MCF 10A (cell line): ENCODE measurements around the gene PTCH1. TPM values are rescaled to one million over a fixed set of nuclear protein-coding genes. Genes with fewer than 3 reads are reported as not detected.

ENCODE experiments used
- BruUV-seq: library from RNA; stranded (reverse); fragments of 400-500 nt; replicated peaks from 2 replicates; lab custom pipeline; 2021; lab: Mats Ljungman, UMichigan
- CTCF ChIA-PET: fragments of 300-600 bp; sonication (Branson Sonifier 250); formaldehyde crosslinking; extraction: SDS; loops from one replicate; lab custom pipeline; 2021; ENCODE audit warnings: antibody characterized with exemption, inconsistent platforms; lab: Yijun Ruan, JAX
- POLR2A ChIA-PET: fragments of 300-600, 350-650 bp; sonication (Branson Sonifier 250); formaldehyde crosslinking; extraction: SDS; loops from one replicate; lab custom pipeline; 2020; ENCODE audit warnings: antibody characterized with exemption, inconsistent platforms; lab: Yijun Ruan, JAX
- DNase-seq: peaks from one replicate; pipeline ENCODE4 v3.0.0-alpha.2; 2018; ENCODE audit not compliant: unreplicated experiment
- H3K27ac Mint-ChIP-seq: one replicate; pipeline ENCODE4 v1.8.0; 2022; ENCODE audit warnings: mild to moderate bottlenecking, low read depth, mixed read lengths; ENCODE audit not compliant: unreplicated experiment
- H3K27me3 Mint-ChIP-seq: one replicate; pipeline ENCODE4 v1.8.0; 2022; ENCODE audit warnings: mixed read lengths; ENCODE audit not compliant: insufficient read depth, unreplicated experiment
- H3K36me3 Mint-ChIP-seq: one replicate; pipeline ENCODE4 v1.8.0; 2022; ENCODE audit warnings: mild to moderate bottlenecking, moderate library complexity, mixed read lengths; ENCODE audit not compliant: insufficient read depth, unreplicated experiment
- H3K4me1 Mint-ChIP-seq: one replicate; pipeline ENCODE4 v1.8.0; 2022; ENCODE audit warnings: mixed read lengths; ENCODE audit not compliant: insufficient read depth, unreplicated experiment
- H3K4me3 Mint-ChIP-seq: one replicate; pipeline ENCODE4 v1.8.0; 2022; ENCODE audit warnings: mild to moderate bottlenecking, moderate library complexity, mixed read lengths; ENCODE audit not compliant: unreplicated experiment
- H3K9me3 Mint-ChIP-seq: one replicate; pipeline ENCODE4 v1.8.0; 2022; ENCODE audit warnings: mixed read lengths; ENCODE audit not compliant: unreplicated experiment
- intact Hi-C: fragments of 100-400 bp; cut with micrococcal nuclease; formaldehyde crosslinking; loops from 2 replicates; pipeline ENCODE4 v1.14.1; 2022
- total RNA-seq: library from RNA; stranded (reverse); gene quantifications from 2 replicates; pipeline ENCODE4 v1.2.3, GENCODE V29; 2022
- TF ChIP-seq, protein P1 (sequence below): fragments of 200-600 bp; IDR thresholded peaks from one replicate; pipeline ENCODE4 v1.8.0; 2022; ENCODE audit warnings: antibody characterized with exemption, mild to moderate bottlenecking; ENCODE audit not compliant: unreplicated experiment

PTCH1 gene
- total RNA-seq, 1 experiment from 2014 or later = 3.6 TPM

- Mint-ChIP-seq H3K4me1 (no peaks in the 10 kb centered on the region), H3K27me3 (no peaks in the 10 kb centered on the region), H3K9me3 (no peaks in the 10 kb centered on the region), H3K4me3 (no peak overlapping the region), H3K36me3 (peaks cover 7% of the 10 kb centered on the region), H3K27ac (no peak overlapping the region)
- TF ChIP-seq, protein P1, sequence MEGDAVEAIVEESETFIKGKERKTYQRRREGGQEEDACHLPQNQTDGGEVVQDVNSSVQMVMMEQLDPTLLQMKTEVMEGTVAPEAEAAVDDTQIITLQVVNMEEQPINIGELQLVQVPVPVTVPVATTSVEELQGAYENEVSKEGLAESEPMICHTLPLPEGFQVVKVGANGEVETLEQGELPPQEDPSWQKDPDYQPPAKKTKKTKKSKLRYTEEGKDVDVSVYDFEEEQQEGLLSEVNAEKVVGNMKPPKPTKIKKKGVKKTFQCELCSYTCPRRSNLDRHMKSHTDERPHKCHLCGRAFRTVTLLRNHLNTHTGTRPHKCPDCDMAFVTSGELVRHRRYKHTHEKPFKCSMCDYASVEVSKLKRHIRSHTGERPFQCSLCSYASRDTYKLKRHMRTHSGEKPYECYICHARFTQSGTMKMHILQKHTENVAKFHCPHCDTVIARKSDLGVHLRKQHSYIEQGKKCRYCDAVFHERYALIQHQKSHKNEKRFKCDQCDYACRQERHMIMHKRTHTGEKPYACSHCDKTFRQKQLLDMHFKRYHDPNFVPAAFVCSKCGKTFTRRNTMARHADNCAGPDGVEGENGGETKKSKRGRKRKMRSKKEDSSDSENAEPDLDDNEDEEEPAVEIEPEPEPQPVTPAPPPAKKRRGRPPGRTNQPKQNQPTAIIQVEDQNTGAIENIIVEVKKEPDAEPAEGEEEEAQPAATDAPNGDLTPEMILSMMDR = no peak
- intact Hi-C loops = no loop called here
- no TSS peak for BruUV-seq
- no peak for DNase-seq
- ChIA-PET CTCF (no interaction called here), POLR2A (no interaction called here)
Observed at GRCh38 chr9:95440447-95440846, 76.3 kb downstream of the PTCH1 start.

DNA sequence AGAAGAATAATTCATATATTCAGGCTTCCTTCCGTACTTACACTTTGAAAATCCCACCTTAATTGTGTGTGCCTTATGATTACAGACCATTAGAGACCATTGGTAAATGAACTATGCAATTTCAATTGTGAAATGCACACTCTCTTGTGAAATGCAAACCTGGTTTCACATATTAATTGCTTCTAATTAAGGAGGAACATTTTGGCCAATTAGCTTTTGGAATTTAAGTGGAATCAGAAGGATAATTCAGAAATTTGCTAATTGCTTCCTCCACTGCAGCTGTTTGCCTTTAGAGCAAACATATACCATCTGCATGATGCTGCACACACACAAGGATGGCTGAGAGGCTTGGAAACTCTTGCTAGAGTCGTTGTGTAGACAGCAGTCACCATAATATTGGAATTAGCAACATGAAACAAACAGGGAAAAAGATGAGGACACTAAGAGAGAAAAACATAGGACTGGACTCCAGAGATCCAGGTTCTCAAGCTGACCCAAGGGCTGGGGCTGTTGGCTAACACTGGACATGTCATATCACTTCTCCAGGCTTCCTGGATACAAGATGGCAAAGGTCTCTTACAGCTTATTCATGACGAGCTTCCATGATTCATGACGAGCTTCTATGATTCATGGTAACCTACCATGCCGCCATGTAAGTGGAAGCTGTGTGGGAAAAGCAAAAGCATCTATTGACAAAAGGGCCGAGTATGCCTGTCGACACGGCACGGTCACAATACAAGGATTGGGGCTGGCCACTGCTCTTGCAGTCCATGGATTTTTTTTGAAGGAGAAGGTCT, 78.0 kb downstream of the PTCH1 start:
- TF ChIP-seq, protein P1 = no peak
- Mint-ChIP-seq H3K27ac (no peak overlapping the region), H3K4me3 (no peak overlapping the region), H3K9me3 (no peaks in the 10 kb centered on the region), H3K27me3 (no peaks in the 10 kb centered on the region), H3K36me3 (peaks cover 7% of the 10 kb centered on the region), H3K4me1 (no peaks in the 10 kb centered on the region)
- POLR2A ChIA-PET = interaction anchor here (0.6 kb wide), 1 partner anchor 70 kb away, joined by 3 read pairs; no protein-coding TSS in a partner anchor
- no TSS peak for BruUV-seq
- CTCF ChIA-PET = no interaction called here
- intact Hi-C loops = no loop called here
- no peak for DNase-seq

DNA sequence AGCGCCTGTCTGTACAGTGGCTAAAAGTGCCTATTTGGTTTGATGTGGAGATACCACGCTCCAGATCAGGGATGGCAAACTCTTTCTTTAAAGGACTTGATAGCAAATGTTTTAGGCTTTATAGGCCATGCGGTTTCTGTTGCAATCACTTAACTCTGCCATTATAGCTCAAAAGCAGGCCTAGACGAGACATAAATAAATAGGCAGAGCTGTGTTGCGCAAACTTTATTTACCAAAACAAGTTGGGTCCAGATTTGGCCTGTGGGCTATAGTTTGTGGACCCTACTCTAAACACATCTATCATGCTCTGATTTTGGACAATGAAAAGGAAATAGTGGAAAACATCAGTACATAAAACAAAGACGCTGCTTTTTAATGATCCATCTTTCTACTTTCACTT, 79.2 kb downstream of the PTCH1 start:
- Mint-ChIP-seq H3K9me3 (no peaks in the 10 kb centered on the region), H3K27ac (no peak overlapping the region), H3K36me3 (peaks cover 7% of the 10 kb centered on the region), H3K4me1 (no peaks in the 10 kb centered on the region), H3K27me3 (no peaks in the 10 kb centered on the region), H3K4me3 (no peak overlapping the region)
- CTCF ChIA-PET = interaction anchor here (0.6 to 0.7 kb wide), 2 partner anchors 172 to 555 kb away, joined by 3 read pairs; no protein-coding TSS in a partner anchor
- POLR2A ChIA-PET = no interaction called here
- BruUV-seq = no TSS peak
- TF ChIP-seq, protein P1 = no peak
- DNase-seq = no peak
- intact Hi-C loops = no loop called here

DNA sequence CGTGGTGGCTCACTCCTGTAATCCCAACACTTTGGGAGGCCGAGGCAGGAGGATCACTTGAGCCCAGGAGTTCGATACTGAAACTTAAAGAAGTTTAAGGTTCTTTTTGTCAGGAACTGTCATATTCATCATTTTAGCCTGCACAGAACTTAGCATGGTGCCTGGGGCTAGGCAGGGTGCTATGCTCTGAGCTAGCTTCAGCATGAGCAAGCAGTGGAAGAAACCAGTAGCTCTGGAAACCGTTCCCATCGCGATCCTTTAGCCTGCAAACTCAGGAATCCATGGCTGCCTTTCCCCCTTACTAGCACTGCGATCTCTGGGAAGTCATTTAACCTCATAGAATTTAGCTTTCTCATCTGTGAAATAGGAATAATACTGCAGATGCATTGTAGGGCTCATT, 80.4 kb downstream of the PTCH1 start:
- BruUV-seq = no TSS peak
- ChIA-PET CTCF (interaction anchor here (0.5 to 0.6 kb wide), 2 partner anchors 8 to 1250 kb away, joined by 3 read pairs; no protein-coding TSS in a partner anchor), POLR2A (no interaction called here)
- H3K36me3 Mint-ChIP-seq = peaks cover 7% of the 10 kb centered on the region
- no peaks in the 10 kb centered on the region for H3K4me1 Mint-ChIP-seq
- TF ChIP-seq, protein P1 = no peak
- H3K27ac Mint-ChIP-seq = no peak overlapping the region
- DNase-seq = no peak
- intact Hi-C loops = no loop called here
- H3K4me3 Mint-ChIP-seq = no peak overlapping the region
- no peaks in the 10 kb centered on the region for H3K27me3 Mint-ChIP-seq
- no peaks in the 10 kb centered on the region for H3K9me3 Mint-ChIP-seq
